Measurements from ENCODE around the gene PEDS1.

- TF ChIP-seq CTCF (IDR thresholded peaks at IDR 0.05) = no peak
- no peak for TF ChIP-seq POLR2A (IDR thresholded peaks at IDR 0.05)
- TF ChIP-seq POLR2AphosphoS5 (IDR thresholded peaks at IDR 0.05) = no peak
Observed at GRCh38 chr20:50125279-50125678, 28.2 kb downstream of the PEDS1 start.
